ENCODE results near the gene BTRC. TPM values are rescaled to one million over a fixed set of nuclear protein-coding genes. Genes with fewer than 3 reads are reported as not detected.
"Not testable (repeated sequence)": the region's sequence is repeated elsewhere in the genome, so short reads cannot be mapped to it uniquely, and the experiment has no call there.

The BTRC gene
- total RNA-seq, 1 experiment from 2014 or later, result 1.8 TPM

GRCh38 chr10:101354328-101355071, 535 bp downstream of the BTRC start:
- Histone ChIP-seq H3K27me3 (ENCODE audit: low read length) (no peaks in the 10 kb centered on the region), H3K36me3 (ENCODE audit: insufficient read depth, low read length) (no peaks in the 10 kb centered on the region), H3K4me2 (ENCODE audit: low read depth, low read length, poor library complexity, severe bottlenecking) (peak overlapping the region; percentile 70), H3K9me3 (ENCODE audit: low read length) (no peaks in the 10 kb centered on the region), H3K4me1 (ENCODE audit: low read length) (peaks cover 14% of the 10 kb centered on the region), H4K20me1 (ENCODE audit: insufficient read depth, low read depth, low read length) (no peaks in the 10 kb centered on the region), H3K79me2 (ENCODE audit: low read length) (peaks cover 10% of the 10 kb centered on the region; the same call in 1 of the 2 replicates), H3K4me3 (ENCODE audit: low read length) (peak overlapping the region; percentile 72), H3K27ac (ENCODE audit: low read length) (no peak overlapping the region), H3K9ac (ENCODE audit: low read length) (peak overlapping the region; percentile 76), H3K9me2 (replicated peaks; ENCODE audit: insufficient read depth, low read length) (no peaks in the 10 kb centered on the region), H2AFZ (ENCODE audit: low read length) (0 out of 2 replicates have a peak overlapping the region, but pooled peaks have one; percentile 53)
- DNase-seq, result peak; percentile 57

GRCh38 chr10:101355072-101355706, 1.2 kb downstream of the BTRC start:
- Histone ChIP-seq H3K9ac (ENCODE audit: low read length) (peak overlapping the region; percentile 76), H3K9me3 (ENCODE audit: low read length) (no peaks in the 10 kb centered on the region), H3K4me1 (ENCODE audit: low read length) (peaks cover 14% of the 10 kb centered on the region), H3K27me3 (ENCODE audit: low read length) (no peaks in the 10 kb centered on the region), H3K9me2 (replicated peaks; ENCODE audit: insufficient read depth, low read length) (no peaks in the 10 kb centered on the region), H3K79me2 (ENCODE audit: low read length) (peaks cover 10% of the 10 kb centered on the region; the same call in 1 of the 2 replicates), H4K20me1 (ENCODE audit: insufficient read depth, low read depth, low read length) (no peaks in the 10 kb centered on the region), H2AFZ (ENCODE audit: low read length) (no peak overlapping the region), H3K4me2 (ENCODE audit: low read depth, low read length, poor library complexity, severe bottlenecking) (peak overlapping the region; percentile 70), H3K27ac (ENCODE audit: low read length) (no peak overlapping the region), H3K4me3 (ENCODE audit: low read length) (peak overlapping the region; percentile 72), H3K36me3 (ENCODE audit: insufficient read depth, low read length) (no peaks in the 10 kb centered on the region)
- DNase-seq, result no peak

- Histone ChIP-seq H3K79me2 (ENCODE audit: low read length) (peaks cover 10% of the 10 kb centered on the region; the same call in 1 of the 2 replicates), H3K27ac (ENCODE audit: low read length) (no peak overlapping the region), H3K4me2 (ENCODE audit: low read depth, low read length, poor library complexity, severe bottlenecking) (no peak overlapping the region), H3K9me3 (ENCODE audit: low read length) (no peaks in the 10 kb centered on the region), H3K9me2 (replicated peaks; ENCODE audit: insufficient read depth, low read length) (no peaks in the 10 kb centered on the region), H4K20me1 (ENCODE audit: insufficient read depth, low read depth, low read length) (no peaks in the 10 kb centered on the region), H3K4me1 (ENCODE audit: low read length) (peaks cover 14% of the 10 kb centered on the region), H3K27me3 (ENCODE audit: low read length) (no peaks in the 10 kb centered on the region), H3K4me3 (ENCODE audit: low read length) (no peak overlapping the region), H2AFZ (ENCODE audit: low read length) (no peak overlapping the region), H3K9ac (ENCODE audit: low read length) (no peak overlapping the region), H3K36me3 (ENCODE audit: insufficient read depth, low read length) (no peaks in the 10 kb centered on the region)
- no peak for DNase-seq
Observed at GRCh38 chr10:101356132-101356531, 2.2 kb downstream of the BTRC start.

GRCh38 chr10:101357958-101358357, 4.0 kb downstream of the BTRC start:
- no peak overlapping the region for H2AFZ ChIP-seq (ENCODE audit: low read length)
- H3K27me3 ChIP-seq (ENCODE audit: low read length), result no peaks in the 10 kb centered on the region
- H3K9ac ChIP-seq (ENCODE audit: low read length), result no peak overlapping the region
- no peak overlapping the region for H3K27ac ChIP-seq (ENCODE audit: low read length)
- no peaks in the 10 kb centered on the region for H4K20me1 ChIP-seq (ENCODE audit: insufficient read depth, low read depth, low read length)
- H3K36me3 ChIP-seq (ENCODE audit: insufficient read depth, low read length), result no peaks in the 10 kb centered on the region
- no peak for DNase-seq
- no peaks in the 10 kb centered on the region for H3K9me3 ChIP-seq (ENCODE audit: low read length)
- H3K4me3 ChIP-seq (ENCODE audit: low read length), result no peak overlapping the region
- peaks cover 10% of the 10 kb centered on the region; the same call in 1 of the 2 replicates for H3K79me2 ChIP-seq (ENCODE audit: low read length)
- H3K9me2 ChIP-seq (replicated peaks; ENCODE audit: insufficient read depth, low read length), result no peaks in the 10 kb centered on the region
- no peak overlapping the region for H3K4me2 ChIP-seq (ENCODE audit: low read depth, low read length, poor library complexity, severe bottlenecking)
- H3K4me1 ChIP-seq (ENCODE audit: low read length), result peaks cover 14% of the 10 kb centered on the region

- Histone ChIP-seq H3K27me3 (ENCODE audit: low read length) (no peaks in the 10 kb centered on the region), H3K79me2 (ENCODE audit: low read length) (peaks cover 10% of the 10 kb centered on the region; the same call in 1 of the 2 replicates), H3K4me1 (ENCODE audit: low read length) (peaks cover 11% of the 10 kb centered on the region), H3K4me2 (ENCODE audit: low read depth, low read length, poor library complexity, severe bottlenecking) (no peak overlapping the region), H3K27ac (ENCODE audit: low read length) (no peak overlapping the region), H3K9ac (ENCODE audit: low read length) (no peak overlapping the region), H3K9me2 (replicated peaks; ENCODE audit: insufficient read depth, low read length) (no peaks in the 10 kb centered on the region), H3K36me3 (ENCODE audit: insufficient read depth, low read length) (no peaks in the 10 kb centered on the region), H4K20me1 (ENCODE audit: insufficient read depth, low read depth, low read length) (no peaks in the 10 kb centered on the region), H3K9me3 (ENCODE audit: low read length) (no peaks in the 10 kb centered on the region), H2AFZ (ENCODE audit: low read length) (no peak overlapping the region), H3K4me3 (ENCODE audit: low read length) (no peak overlapping the region)
- DNase-seq, result no peak
Observed at GRCh38 chr10:101358706-101359300, 4.8 kb downstream of the BTRC start.

- not testable (repeated sequence) for H3K9ac ChIP-seq (ENCODE audit: low read length); H3K4me2 ChIP-seq (ENCODE audit: low read depth, low read length, poor library complexity, severe bottlenecking); H3K9me3 ChIP-seq (ENCODE audit: low read length); H3K4me1 ChIP-seq (ENCODE audit: low read length); H3K79me2 ChIP-seq (ENCODE audit: low read length); H4K20me1 ChIP-seq (ENCODE audit: insufficient read depth, low read depth, low read length); H2AFZ ChIP-seq (ENCODE audit: low read length); H3K27ac ChIP-seq (ENCODE audit: low read length); H3K9me2 ChIP-seq (replicated peaks; ENCODE audit: insufficient read depth, low read length); H3K36me3 ChIP-seq (ENCODE audit: insufficient read depth, low read length); H3K4me3 ChIP-seq (ENCODE audit: low read length); DNase-seq; H3K27me3 ChIP-seq (ENCODE audit: low read length)
Observed at GRCh38 chr10:101360090-101360489, 6.1 kb downstream of the BTRC start.

GRCh38 chr10:101360841-101361240, 6.9 kb downstream of the BTRC start:
- H3K4me3 ChIP-seq (ENCODE audit: low read length); H3K9ac ChIP-seq (ENCODE audit: low read length); H3K27ac ChIP-seq (ENCODE audit: low read length); H3K4me1 ChIP-seq (ENCODE audit: low read length); H3K27me3 ChIP-seq (ENCODE audit: low read length); H3K4me2 ChIP-seq (ENCODE audit: low read depth, low read length, poor library complexity, severe bottlenecking); H4K20me1 ChIP-seq (ENCODE audit: insufficient read depth, low read depth, low read length); H3K9me2 ChIP-seq (replicated peaks; ENCODE audit: insufficient read depth, low read length); H3K36me3 ChIP-seq (ENCODE audit: insufficient read depth, low read length); H2AFZ ChIP-seq (ENCODE audit: low read length); DNase-seq; H3K9me3 ChIP-seq (ENCODE audit: low read length); H3K79me2 ChIP-seq (ENCODE audit: low read length): not testable (repeated sequence)

GRCh38 chr10:101363850-101364400, 10.0 kb downstream of the BTRC start:
- Histone ChIP-seq H3K36me3 (ENCODE audit: insufficient read depth, low read length) (no peaks in the 10 kb centered on the region), H2AFZ (ENCODE audit: low read length) (no peak overlapping the region), H3K79me2 (ENCODE audit: low read length) (no peaks in the 10 kb centered on the region), H3K27ac (ENCODE audit: low read length) (no peak overlapping the region), H3K9me2 (replicated peaks; ENCODE audit: insufficient read depth, low read length) (no peaks in the 10 kb centered on the region), H3K9me3 (ENCODE audit: low read length) (no peaks in the 10 kb centered on the region), H3K4me1 (ENCODE audit: low read length) (no peaks in the 10 kb centered on the region; the same call in 1 of the 2 replicates), H3K27me3 (ENCODE audit: low read length) (no peaks in the 10 kb centered on the region), H3K9ac (ENCODE audit: low read length) (no peak overlapping the region), H3K4me3 (ENCODE audit: low read length) (no peak overlapping the region), H4K20me1 (ENCODE audit: insufficient read depth, low read depth, low read length) (no peaks in the 10 kb centered on the region), H3K4me2 (ENCODE audit: low read depth, low read length, poor library complexity, severe bottlenecking) (no peak overlapping the region)
- no peak for DNase-seq

All from Karpas-422 (cell line).